HEK293 (cell line): ENCODE measurements around the gene TMEM106C.

Source experiments
- CTCF ChIA-PET: fragments of 350-600 bp; formaldehyde crosslinking; extraction: SDS; loops from one replicate; lab custom pipeline; 2021; ENCODE audit warnings: antibody characterized with exemption; lab: Yijun Ruan, JAX
- POLR2A ChIA-PET: fragments of 300-600 bp; formaldehyde crosslinking; extraction: SDS; loops from one replicate; lab custom pipeline; 2020; ENCODE audit warnings: antibody characterized with exemption, inconsistent platforms; lab: Yijun Ruan, JAX
- H3K27ac ChIP-seq: fragments of 200-500 bp; sonication (Bioruptor generic); 2 replicates; pipeline ENCODE4 v1.5.1; 2014; ENCODE audit warnings: low read depth, low read length, control low read depth, inconsistent platforms; ENCODE audit errors: extremely low read depth
- H3K36me3 ChIP-seq, 2 experiments: fragments of 200-500 bp in 1 of 2; sonication (Bioruptor generic) in 1 of 2; 1 replicate in 1 of 2; 2 replicates in 1 of 2; pipeline ENCODE4 v1.5.1; 2014 to 2017; ENCODE audit warnings: inconsistent platforms in 2 of 2, low read length in 2 of 2; ENCODE audit not compliant: control insufficient read depth in 2 of 2, insufficient read depth in 1 of 2
- H3K4me1 ChIP-seq: fragments of 200-500 bp; sonication (Bioruptor generic); 2 replicates; pipeline ENCODE4 v1.5.1; 2014; ENCODE audit warnings: mild to moderate bottlenecking, low read length, inconsistent platforms; ENCODE audit not compliant: control insufficient read depth, insufficient read depth
- H3K4me3 ChIP-seq: 2 replicates; pipeline ENCODE4 v1.5.1; 2011; ENCODE audit warnings: low read depth, mild to moderate bottlenecking, control low read depth, low read length, moderate library complexity
- H3K9me3 ChIP-seq: fragments of 200-500 bp; sonication (Bioruptor generic); 2 replicates; pipeline ENCODE4 v1.5.1; 2014; ENCODE audit warnings: low read depth, low read length, inconsistent platforms; ENCODE audit not compliant: control insufficient read depth, insufficient read depth
- GLIS2 ChIP-seq: fragments of 450-650 bp; formaldehyde crosslinking; IDR thresholded peaks from 2 replicates; pipeline ENCODE4 v1.5.1; 2016; ENCODE audit warnings: missing biosample characterization, missing genetic modification characterization
- MYNN ChIP-seq: fragments of 450-650 bp; formaldehyde crosslinking; IDR thresholded peaks from 2 replicates; pipeline ENCODE4 v1.5.1; 2016; ENCODE audit warnings: missing biosample characterization, missing genetic modification characterization, borderline replicate concordance
- ZNF157 ChIP-seq: fragments of 450-650 bp; formaldehyde crosslinking; IDR thresholded peaks from 2 replicates; pipeline ENCODE4 v1.5.1; 2016; ENCODE audit warnings: missing biosample characterization, missing genetic modification characterization
- ZNF24 ChIP-seq: fragments of 450-650 bp; formaldehyde crosslinking; IDR thresholded peaks from 2 replicates; pipeline ENCODE4 v1.5.1; 2016; ENCODE audit warnings: missing biosample characterization, missing genetic modification characterization
- ZNF266 ChIP-seq: fragments of 450-650 bp; formaldehyde crosslinking; IDR thresholded peaks from 2 replicates; pipeline ENCODE4 v1.5.1; 2016; ENCODE audit warnings: missing biosample characterization, missing genetic modification characterization, low read depth
- ZNF274 ChIP-seq, 2 experiments: fragments of 200-500 bp in 1 of 2; fragments of 450-650 bp in 1 of 2; sonication (Bioruptor generic) in 1 of 2; formaldehyde crosslinking in 1 of 2; IDR thresholded peaks; 2 replicates each; pipeline versions ENCODE4 v1.5.1 to v1.6.1; 2014 to 2016; ENCODE audit warnings: borderline replicate concordance in 1 of 2, inconsistent platforms in 1 of 2, low read length in 1 of 2, missing biosample characterization in 1 of 2, missing genetic modification characterization in 1 of 2
- ZNF449 ChIP-seq: fragments of 450-650 bp; formaldehyde crosslinking; IDR thresholded peaks from 2 replicates; pipeline ENCODE4 v1.5.1; 2017; ENCODE audit warnings: missing biosample characterization, mild to moderate bottlenecking, missing genetic modification characterization, moderate library complexity
- ZNF580 ChIP-seq: fragments of 450-650 bp; formaldehyde crosslinking; IDR thresholded peaks from 2 replicates; pipeline ENCODE4 v1.5.1; 2016; ENCODE audit warnings: missing biosample characterization, missing genetic modification characterization
- ZNF629 ChIP-seq: fragments of 450-650 bp; formaldehyde crosslinking; IDR thresholded peaks from 2 replicates; pipeline ENCODE4 v1.5.1; 2017; ENCODE audit warnings: missing biosample characterization, missing genetic modification characterization
- TF ChIP-seq, protein P1 (sequence below): fragments of 450-650 bp; formaldehyde crosslinking; conservative IDR thresholded peaks from 2 replicates; pipeline ENCODE4 v1.5.1; 2016; ENCODE audit warnings: low read depth, missing biosample characterization, missing genetic modification characterization

Gene TMEM106C

DNA sequence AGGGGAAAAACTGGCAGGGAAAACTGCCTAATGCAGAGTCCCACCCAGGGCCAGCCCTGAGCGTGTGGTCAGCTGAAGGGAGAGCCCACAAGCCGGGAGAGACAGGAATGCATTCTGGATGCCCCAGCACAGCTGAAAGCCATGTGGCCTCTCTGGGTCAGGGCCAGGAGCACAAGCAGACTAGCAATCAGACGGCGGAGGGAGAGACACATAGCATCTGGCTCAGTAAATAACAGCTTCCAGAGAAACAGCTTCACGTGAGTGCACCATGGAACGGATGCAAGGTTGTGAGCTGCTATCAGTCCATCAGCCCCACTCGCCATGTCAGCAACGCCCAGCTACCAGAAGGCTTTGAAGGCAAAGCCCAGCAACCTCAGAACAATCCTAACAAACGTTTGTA lies 28.2 kb upstream of the TMEM106C start (continued):
- TF ChIP-seq, protein P1, sequence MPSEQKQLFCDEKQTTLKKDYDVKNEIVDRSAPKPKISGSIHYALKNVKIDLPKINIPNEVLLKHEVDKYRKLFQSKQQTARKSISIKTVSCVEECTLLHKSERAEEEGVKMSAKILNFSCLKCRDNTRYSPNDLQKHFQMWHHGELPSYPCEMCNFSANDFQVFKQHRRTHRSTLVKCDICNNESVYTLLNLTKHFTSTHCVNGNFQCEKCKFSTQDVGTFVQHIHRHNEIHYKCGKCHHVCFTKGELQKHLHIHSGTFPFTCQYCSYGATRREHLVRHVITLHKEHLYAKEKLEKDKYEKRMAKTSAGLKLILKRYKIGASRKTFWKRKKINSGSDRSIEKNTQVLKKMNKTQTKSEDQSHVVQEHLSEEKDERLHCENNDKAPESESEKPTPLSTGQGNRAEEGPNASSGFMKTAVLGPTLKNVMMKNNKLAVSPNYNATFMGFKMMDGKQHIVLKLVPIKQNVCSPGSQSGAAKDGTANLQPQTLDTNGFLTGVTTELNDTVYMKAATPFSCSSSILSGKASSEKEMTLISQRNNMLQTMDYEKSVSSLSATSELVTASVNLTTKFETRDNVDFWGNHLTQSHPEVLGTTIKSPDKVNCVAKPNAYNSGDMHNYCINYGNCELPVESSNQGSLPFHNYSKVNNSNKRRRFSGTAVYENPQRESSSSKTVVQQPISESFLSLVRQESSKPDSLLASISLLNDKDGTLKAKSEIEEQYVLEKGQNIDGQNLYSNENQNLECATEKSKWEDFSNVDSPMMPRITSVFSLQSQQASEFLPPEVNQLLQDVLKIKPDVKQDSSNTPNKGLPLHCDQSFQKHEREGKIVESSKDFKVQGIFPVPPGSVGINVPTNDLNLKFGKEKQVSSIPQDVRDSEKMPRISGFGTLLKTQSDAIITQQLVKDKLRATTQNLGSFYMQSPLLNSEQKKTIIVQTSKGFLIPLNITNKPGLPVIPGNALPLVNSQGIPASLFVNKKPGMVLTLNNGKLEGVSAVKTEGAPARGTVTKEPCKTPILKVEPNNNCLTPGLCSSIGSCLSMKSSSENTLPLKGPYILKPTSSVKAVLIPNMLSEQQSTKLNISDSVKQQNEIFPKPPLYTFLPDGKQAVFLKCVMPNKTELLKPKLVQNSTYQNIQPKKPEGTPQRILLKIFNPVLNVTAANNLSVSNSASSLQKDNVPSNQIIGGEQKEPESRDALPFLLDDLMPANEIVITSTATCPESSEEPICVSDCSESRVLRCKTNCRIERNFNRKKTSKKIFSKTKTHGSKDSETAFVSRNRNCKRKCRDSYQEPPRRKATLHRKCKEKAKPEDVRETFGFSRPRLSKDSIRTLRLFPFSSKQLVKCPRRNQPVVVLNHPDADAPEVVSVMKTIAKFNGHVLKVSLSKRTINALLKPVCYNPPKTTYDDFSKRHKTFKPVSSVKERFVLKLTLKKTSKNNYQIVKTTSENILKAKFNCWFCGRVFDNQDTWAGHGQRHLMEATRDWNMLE (tag by site-specific recombination) = no peak
- TF ChIP-seq GLIS2 (tag by site-specific recombination) = no peak
- TF ChIP-seq ZNF157 (tag by site-specific recombination) = no peak

DNA sequence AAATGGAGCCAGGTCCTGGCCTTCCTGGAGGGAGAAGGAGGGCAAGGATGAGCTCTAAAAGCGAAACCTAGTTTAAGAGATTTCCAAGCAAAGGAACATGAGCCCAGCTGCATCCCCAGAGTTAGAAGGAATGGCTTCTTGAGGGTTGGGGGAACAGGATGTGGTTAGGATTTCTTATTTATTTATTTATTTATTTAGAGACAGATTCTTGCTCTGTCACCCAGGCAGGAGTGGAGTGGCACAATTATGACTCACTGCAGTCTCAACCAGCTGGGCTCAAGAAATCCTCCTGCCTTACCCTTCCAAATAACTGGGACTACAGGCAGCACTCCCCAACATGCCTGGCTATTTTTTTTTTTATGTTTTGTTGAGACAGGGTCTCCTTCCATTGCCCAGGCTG lies 25.3 kb upstream of the TMEM106C start:
- CTCF ChIA-PET = interaction anchor here (0.6 to 1.8 kb wide), 6 partner anchors 9 to 220 kb away, joined by 3 to 10 read pairs (median 4); partner anchors contain the start of gene VDR
- Histone ChIP-seq H3K4me1 (no peaks in the 10 kb centered on the region), H3K9me3 (no peaks in the 10 kb centered on the region), H3K27ac (no peak overlapping the region), H3K36me3 (no peaks in the 10 kb centered on the region), H3K4me3 (no peak overlapping the region)
- POLR2A ChIA-PET = no interaction called here
- TF ChIP-seq ZNF24 (tag by site-specific recombination) = no peak

DNA sequence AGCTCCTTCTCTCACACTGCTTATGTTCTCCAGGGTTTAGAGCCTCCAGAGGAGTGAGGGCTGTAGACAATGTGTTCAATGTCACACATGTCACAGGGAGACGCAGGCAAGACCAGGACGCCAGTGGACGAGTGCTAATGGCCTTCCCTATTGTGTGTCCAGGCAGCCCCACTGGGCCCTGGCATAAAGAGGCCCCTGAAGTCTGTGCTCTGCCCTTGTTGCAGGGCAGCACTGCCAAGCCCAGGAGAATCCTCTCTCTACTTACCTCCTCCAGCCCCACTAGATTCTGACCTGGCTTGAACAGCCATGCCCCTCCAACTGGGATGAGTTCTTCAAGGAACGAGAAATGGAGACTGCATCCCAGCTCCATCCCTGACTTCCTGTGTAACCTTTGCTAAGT lies 24.8 kb upstream of the TMEM106C start:
- H3K4me1 ChIP-seq = no peaks in the 10 kb centered on the region
- CTCF ChIA-PET = interaction anchor here (0.6 to 1.8 kb wide), 6 partner anchors 9 to 220 kb away, joined by 3 to 10 read pairs (median 4); partner anchors contain the start of gene VDR

DNA sequence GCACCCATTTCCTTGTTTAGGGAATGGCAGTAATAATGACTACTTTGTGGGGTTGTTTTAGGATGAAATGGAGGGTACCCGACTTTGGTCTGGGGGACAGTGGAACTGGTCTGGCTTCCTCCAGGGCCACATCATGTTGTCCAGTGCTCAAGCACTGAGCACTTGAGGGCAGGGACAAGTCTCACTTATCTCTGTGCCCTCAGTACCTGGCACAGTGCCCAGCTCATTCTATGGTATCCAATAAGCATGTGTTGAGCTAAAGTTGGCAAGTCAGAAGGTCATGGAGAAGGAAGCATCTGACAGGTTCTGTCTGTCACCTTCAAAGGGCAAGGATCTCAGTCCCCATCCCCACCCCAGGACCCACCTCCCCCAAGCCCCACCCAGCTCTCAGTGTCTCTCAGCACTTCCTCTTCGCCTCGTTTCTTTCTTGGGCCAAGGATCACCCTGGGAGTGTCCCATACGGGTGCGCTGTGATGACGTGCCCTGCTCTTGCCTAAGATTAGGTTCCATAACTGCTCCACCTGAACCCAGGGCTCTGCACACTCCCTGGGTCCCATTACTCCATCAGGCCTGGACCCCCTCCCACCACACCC lies 24.3 kb upstream of the TMEM106C start:
- no peak for TF ChIP-seq ZNF266 (tag by site-specific recombination)
- Histone ChIP-seq H3K4me3 (no peak overlapping the region), H3K36me3 (no peaks in the 10 kb centered on the region), H3K4me1 (no peaks in the 10 kb centered on the region), H3K9me3 (no peaks in the 10 kb centered on the region), H3K27ac (no peak overlapping the region)
- CTCF ChIA-PET = interaction anchor here (1.0 to 1.8 kb wide), 4 partner anchors 8 to 101 kb away, joined by 3 to 10 read pairs (median 4); partner anchors contain the start of gene VDR
- POLR2A ChIA-PET = no interaction called here

More for the DNA sequence above, 24.8 kb upstream of the TMEM106C start:
- TF ChIP-seq MYNN = no peak
- no peak for TF ChIP-seq ZNF629 (tag by site-specific recombination)
- TF ChIP-seq ZNF449 (tag by site-specific recombination) = no peak
- no peak for TF ChIP-seq ZNF580
- TF ChIP-seq ZNF274 (IDR thresholded peaks at IDR 0.05; ENCODE audit: low read length) = no peak
- no peak for TF ChIP-seq ZNF274 (tag by site-specific recombination; IDR thresholded peaks at IDR 0.05; ENCODE audit: borderline replicate concordance)
- POLR2A ChIA-PET = no interaction called here
- Histone ChIP-seq H3K36me3 (no peaks in the 10 kb centered on the region), H3K27ac (no peak overlapping the region), H3K9me3 (no peaks in the 10 kb centered on the region), H3K4me3 (no peak overlapping the region)
